GM23248 (cell line): ENCODE data around the gene NISCH.

Experiments used
- EZH2 ChIP-seq: fragments of 200-600 bp; sonication (generic); IDR thresholded peaks from 2 replicates; pipeline ENCODE4 v1.6.1; 2018; ENCODE audit warnings: antibody characterized with exemption, mild to moderate bottlenecking; ENCODE audit not compliant: insufficient read depth, poor library complexity, severe bottlenecking
- EZH2phosphoT487 ChIP-seq: fragments of 200-600 bp; sonication (generic); IDR thresholded peaks from 2 replicates; pipeline ENCODE4 v1.6.1; 2018; ENCODE audit warnings: antibody characterized with exemption, moderate library complexity, mild to moderate bottlenecking, low read depth; ENCODE audit not compliant: insufficient read depth

DNA sequence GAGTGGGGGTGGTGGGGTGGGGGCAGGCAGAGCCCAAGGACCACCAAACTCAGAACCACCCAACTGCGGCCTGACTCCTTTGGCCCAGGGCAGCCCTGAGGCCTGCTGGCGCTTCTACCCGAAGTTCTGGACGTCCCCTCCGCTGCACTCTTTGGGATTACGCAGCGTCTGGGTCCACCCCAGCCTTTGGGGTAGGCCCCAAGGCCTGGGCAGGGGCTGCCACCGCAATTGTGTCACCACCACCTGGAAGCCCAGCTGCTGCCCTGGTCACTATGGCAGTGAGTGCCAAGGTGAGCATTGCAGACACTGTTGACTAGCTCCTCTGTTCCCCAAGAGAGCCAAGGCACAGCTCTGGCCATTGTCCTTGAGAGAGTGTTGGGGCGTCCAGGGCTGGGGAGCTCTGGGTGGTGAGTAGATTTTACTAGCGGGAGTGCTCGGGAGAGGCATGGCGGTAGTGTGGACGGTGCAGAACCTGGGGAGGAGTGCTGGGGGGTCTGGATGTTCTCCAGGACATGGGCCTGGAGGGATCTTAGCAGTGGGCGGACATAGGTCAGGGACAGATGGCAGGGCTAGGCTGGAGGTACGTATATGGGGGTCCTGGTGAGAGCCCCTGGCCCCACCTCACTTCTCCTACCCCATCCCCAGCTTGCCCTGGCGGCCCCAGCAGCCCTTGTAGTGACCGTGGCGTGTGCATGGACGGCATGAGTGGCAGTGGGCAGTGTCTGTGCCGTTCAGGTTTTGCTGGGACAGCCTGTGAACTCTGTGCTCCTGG, 65.5 kb downstream of the NISCH start:
- TF ChIP-seq EZH2phosphoT487, result no peak
- no peak for TF ChIP-seq EZH2
